Retinal pigment epithelial cell (primary cell): ENCODE data around the gene CDHR3.
A peak's percentile ranks its signal among the peaks of the same experiment; 100 is the strongest.

Experiments
- DNase-seq: peaks from one replicate; pipeline ENCODE4 v3.0.0-alpha.2; 2010; ENCODE audit warnings: low read depth
- H3K4me3 ChIP-seq: 2 replicates; pipeline ENCODE4 v1.5.1; 2011; ENCODE audit warnings: mild to moderate bottlenecking, low read length, control low read depth, moderate library complexity
- CTCF ChIP-seq: conservative IDR thresholded peaks from 2 replicates; pipeline ENCODE4 v1.5.1; 2011; ENCODE audit warnings: low read depth, low read length, control low read depth, inconsistent platforms

Gene CDHR3

GRCh38 chr7:105926131-105926530 lies 36.9 kb upstream of the CDHR3 start:
- DNase-seq = no peak
- no peak for TF ChIP-seq CTCF
- no peak overlapping the region for H3K4me3 ChIP-seq

GRCh38 chr7:105931179-105931578 lies 31.9 kb upstream of the CDHR3 start:
- DNase-seq = no peak
- no peak overlapping the region for H3K4me3 ChIP-seq
- TF ChIP-seq CTCF = no peak

GRCh38 chr7:105932835-105933477 lies 30.1 kb upstream of the CDHR3 start:
- TF ChIP-seq CTCF = peak; percentile 2
- DNase-seq = peak; percentile 79
- no peak overlapping the region for H3K4me3 ChIP-seq

- H3K4me3 ChIP-seq = no peak overlapping the region
- DNase-seq = peak; percentile 70
- TF ChIP-seq CTCF = peak; percentile 65
These were observed 28.4 kb upstream of the CDHR3 start for GRCh38 chr7:105934572-105935185.

- DNase-seq = no peak
- no peak for TF ChIP-seq CTCF
- no peak overlapping the region for H3K4me3 ChIP-seq
These were observed 27.8 kb upstream of the CDHR3 start for GRCh38 chr7:105935250-105935649.

GRCh38 chr7:105937411-105937810 lies 25.7 kb upstream of the CDHR3 start:
- no peak for TF ChIP-seq CTCF
- DNase-seq = no peak
- H3K4me3 ChIP-seq = no peak overlapping the region

- no peak overlapping the region for H3K4me3 ChIP-seq
- no peak for DNase-seq
- TF ChIP-seq CTCF = no peak
These were observed 23.0 kb upstream of the CDHR3 start for GRCh38 chr7:105940109-105940508.
